GM18909 (cell line): Measurements from ENCODE around the gene SPNS2.
"Not testable (repeated sequence)": the region's sequence is repeated elsewhere in the genome, so short reads cannot be mapped to it uniquely, and the experiment has no call there.

Source experiments
- ATAC-seq: cut with Tn5 transposase; IDR thresholded peaks from one replicate; pipeline ENCODE4 v1.9.1; 2021; ENCODE audit warnings: mild to moderate bottlenecking; ENCODE audit not compliant: unreplicated experiment, poor library complexity

Gene SPNS2

GRCh38 chr17:4560421-4560820 is 61.7 kb downstream of the SPNS2 start, which contains the start of gene GGT6:
GGT6 (minus strand) TSS chr17:4560577; CDS start chr17:4560521, 56 bp downstream.
- ATAC-seq: no peak

- ATAC-seq: no peak
Observed at GRCh38 chr17:4560837-4561256, 62.2 kb downstream of the SPNS2 start.

GRCh38 chr17:4562015-4562969 is 63.6 kb downstream of the SPNS2 start:
- ATAC-seq: no peak

- no peak for ATAC-seq
Observed at GRCh38 chr17:4565209-4566141, 66.8 kb downstream of the SPNS2 start.

- ATAC-seq: no peak
Observed at GRCh38 chr17:4566785-4567184, 68.1 kb downstream of the SPNS2 start.

GRCh38 chr17:4569591-4569990 is 70.9 kb downstream of the SPNS2 start:
- ATAC-seq: no peak

GRCh38 chr17:4572131-4572530 is 73.5 kb downstream of the SPNS2 start:
- ATAC-seq: no peak

- no peak for ATAC-seq
Observed at GRCh38 chr17:4573115-4573514, 74.4 kb downstream of the SPNS2 start.

GRCh38 chr17:4573669-4574068 is 75.0 kb downstream of the SPNS2 start:
- ATAC-seq: no peak

GRCh38 chr17:4574448-4575045 is 75.9 kb downstream of the SPNS2 start:
- ATAC-seq: no peak

- no peak for ATAC-seq
Observed at GRCh38 chr17:4576161-4576558, 77.5 kb downstream of the SPNS2 start.

GRCh38 chr17:4576729-4577322 is 78.1 kb downstream of the SPNS2 start:
- ATAC-seq: no peak

- ATAC-seq: no peak
Observed at GRCh38 chr17:4577386-4577993, 78.8 kb downstream of the SPNS2 start.

- ATAC-seq: not testable (repeated sequence)
Observed at GRCh38 chr17:4578349-4578748, 79.7 kb downstream of the SPNS2 start.

- no peak for ATAC-seq
Observed at GRCh38 chr17:4579678-4580077, 81.0 kb downstream of the SPNS2 start.

- ATAC-seq: no peak
Observed at GRCh38 chr17:4580291-4580690, 81.6 kb downstream of the SPNS2 start.

GRCh38 chr17:4582101-4582501 is 83.4 kb downstream of the SPNS2 start:
- ATAC-seq: no peak

- ATAC-seq: no peak
Observed at GRCh38 chr17:4582691-4583090, 84.0 kb downstream of the SPNS2 start.

- ATAC-seq: no peak
Observed at GRCh38 chr17:4583206-4583605, 84.5 kb downstream of the SPNS2 start.

GRCh38 chr17:4583782-4584100 is 85.1 kb downstream of the SPNS2 start:
- ATAC-seq: no peak
